Activated CD8-positive, alpha-beta memory T cell treated with anti-CD3 and anti-CD28 coated beads, Interleukin-2, amount 50 U/mL, for 24 hours (primary cell): ENCODE results near the gene ADGRD1.

Source experiments
- DNase-seq: peaks from one replicate; pipeline ENCODE4 v3.0.0-alpha.2; 2020; ENCODE audit errors: extremely low read depth

The ADGRD1 gene

DNA sequence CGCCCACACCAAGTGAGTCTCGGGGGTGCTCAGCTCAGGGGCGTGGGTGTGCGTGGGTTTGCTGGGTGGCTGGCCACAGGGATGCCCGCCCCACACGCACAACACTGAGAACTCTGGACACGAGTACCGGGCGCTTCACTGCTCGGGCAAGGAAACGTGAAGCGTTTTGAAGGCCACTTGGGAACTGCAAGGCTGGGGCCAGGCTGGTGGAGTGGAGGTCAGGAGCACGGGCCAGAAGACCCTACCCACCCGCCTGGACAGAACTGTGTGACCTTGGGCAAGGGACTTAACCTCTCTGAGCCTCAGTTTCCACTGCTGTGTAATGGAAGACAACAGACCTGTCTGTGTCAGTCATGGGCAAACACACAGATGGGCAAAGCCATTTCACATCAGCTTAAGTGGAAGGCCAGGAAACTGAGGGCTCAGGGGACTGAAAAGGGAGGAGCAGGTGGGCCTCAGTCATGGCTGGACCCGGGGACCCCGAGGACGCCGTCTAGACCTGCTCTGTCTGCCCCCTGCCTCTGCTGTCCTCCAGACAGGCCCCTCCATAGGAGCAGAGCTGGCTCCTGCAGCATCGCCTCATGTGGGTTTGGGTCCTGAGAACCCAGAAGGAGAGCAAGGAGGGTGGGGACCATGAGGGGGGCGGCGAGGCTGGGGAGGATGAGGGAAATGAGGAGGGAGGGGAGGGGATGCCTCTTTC, 52.5 kb downstream of the ADGRD1 start:
- DNase-seq, result no peak

DNA sequence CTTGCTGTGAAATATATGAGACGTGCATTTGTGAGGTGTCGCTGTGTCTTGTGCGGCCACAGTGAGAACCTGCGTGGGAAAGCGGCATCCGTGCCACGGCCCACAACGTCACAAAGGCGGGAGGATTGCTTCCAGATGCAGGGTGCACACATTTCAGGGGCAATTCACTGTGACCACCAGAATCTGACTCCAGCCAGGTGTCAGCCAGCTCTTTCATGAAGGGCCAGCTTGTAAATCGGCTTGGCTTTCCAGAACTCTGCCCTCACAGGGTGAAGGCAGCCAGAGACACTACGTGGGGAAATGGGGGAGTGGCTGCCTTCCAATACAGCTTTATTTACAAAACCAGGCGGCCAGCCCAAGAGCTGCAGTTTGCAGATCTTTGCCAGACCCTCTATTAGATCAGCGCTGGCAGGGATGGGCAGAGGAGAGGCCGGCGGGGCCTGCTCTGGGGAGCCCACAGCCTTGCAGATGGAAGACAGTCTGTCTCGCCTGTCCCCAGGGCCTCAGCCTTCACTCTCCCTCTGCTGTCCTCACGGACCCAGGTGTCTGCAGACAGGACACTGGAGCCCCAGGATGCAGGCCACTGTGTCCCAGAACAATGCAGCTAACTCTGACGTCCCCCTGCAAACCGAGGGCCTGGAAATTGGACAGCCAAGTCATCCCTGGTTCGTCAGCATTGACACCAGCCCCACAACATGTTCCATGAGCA, 53.5 kb downstream of the ADGRD1 start:
- no peak for DNase-seq

DNA sequence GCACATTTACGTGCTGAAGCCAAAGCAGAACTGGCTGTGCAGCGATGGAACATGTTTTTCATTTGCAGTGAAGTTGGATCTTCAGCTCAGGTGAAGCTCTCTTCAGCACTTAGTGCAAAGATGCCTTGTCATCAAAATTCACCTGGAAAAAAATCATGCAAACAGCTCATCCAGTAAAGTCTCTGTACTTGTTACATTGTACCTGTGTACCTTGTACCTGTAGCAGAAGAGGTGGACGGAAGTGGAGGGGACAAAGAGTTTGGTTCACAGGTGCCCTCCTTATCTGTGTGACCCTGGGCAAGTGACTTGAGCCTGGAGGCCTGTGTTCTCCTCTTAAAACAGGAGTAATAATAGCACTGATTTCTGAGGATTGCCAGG, 54.0 kb downstream of the ADGRD1 start:
- DNase-seq, result no peak

DNA sequence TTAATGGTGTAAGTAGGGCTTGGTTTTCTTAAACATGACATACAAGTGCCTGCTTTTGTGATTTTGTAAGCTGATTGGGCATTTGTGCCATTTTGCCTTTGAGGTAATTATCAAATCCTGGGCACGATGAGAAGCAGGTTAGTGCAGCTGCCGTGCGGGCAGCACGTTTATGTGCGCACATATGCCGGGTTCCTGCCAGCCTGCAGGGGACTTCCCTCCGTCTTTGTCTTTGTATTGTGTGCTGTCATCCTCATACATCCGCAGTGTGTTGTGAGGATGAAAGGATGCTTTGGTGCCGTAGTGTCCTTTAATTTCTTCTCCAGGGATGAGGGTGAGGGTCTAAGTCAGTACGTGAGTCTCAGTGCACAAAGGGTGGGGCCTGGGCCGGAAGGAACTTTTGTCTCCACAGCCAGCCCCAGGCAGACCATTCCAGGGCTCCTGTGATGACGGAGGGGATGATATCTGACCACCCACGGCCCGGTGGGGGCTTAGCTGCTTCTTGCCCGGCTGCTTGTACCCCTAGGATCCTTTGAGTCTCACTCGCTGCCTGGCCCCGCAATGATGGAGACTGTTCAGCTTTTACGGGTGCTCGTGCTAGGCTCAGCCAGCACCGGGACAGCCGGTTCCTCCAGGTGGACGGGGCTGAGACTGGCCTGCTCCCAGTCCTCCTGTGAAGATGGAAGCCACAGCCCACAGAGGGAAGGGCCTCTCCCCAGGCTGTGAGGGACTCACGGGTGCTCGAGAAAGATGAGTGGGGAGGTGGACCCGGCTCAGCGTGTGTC, 54.6 kb downstream of the ADGRD1 start:
- no peak for DNase-seq

DNA sequence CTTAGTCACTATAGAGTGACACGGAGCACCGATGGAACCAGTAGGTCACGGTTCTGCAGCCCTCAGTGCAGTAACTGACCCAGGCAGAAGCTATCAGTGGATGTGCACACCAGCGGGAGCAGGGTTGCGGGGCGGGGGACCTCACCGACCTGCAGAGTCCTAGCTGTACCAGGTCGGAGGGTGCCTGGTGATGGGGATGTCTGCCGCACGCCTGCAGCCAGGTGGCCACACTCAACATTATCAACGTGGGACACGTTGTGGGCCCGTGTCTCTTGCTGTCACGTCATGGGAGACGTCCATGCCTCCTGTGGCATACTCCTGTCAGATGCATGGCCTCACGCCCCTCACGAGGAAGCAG, 55.2 kb downstream of the ADGRD1 start:
- DNase-seq, result no peak

DNA sequence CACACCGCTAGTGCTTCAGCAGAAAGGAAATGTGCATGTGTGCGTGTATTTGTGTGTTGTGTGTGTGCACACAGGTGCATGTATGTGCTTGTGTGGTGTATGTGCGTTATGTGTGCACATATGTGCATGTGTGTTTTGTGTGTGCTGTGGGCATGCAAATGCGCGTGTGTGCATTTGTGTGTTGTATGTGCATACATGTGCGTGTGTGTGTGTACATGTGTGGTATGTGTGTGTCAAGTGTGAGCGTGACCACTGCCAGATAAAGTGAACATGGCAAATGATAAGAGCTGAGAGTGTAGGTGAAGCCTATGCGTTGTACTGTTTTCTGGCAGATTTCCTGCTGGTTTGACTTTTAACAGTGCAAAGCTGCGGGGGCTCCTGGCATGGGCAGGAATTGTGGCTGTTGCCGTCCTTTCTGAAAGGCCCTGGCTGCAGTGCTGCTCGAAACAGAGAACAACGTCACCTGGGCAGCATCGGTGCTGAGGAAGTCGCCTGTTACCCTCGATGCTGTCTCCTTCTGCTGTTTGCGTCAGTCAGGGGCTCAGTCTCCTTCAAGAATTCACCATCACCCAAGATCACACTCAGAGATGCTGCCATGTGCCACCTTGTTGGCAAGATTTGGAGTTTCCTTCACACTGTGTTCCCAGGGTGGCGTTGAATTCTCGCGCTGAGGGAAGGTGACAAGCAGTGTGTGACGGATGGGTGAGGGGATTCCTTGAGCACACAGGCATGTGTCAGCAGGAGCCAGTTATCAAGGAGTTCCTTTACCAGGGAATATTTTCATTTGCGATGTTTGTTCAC, 56.1 kb downstream of the ADGRD1 start:
- DNase-seq, result no peak

DNA sequence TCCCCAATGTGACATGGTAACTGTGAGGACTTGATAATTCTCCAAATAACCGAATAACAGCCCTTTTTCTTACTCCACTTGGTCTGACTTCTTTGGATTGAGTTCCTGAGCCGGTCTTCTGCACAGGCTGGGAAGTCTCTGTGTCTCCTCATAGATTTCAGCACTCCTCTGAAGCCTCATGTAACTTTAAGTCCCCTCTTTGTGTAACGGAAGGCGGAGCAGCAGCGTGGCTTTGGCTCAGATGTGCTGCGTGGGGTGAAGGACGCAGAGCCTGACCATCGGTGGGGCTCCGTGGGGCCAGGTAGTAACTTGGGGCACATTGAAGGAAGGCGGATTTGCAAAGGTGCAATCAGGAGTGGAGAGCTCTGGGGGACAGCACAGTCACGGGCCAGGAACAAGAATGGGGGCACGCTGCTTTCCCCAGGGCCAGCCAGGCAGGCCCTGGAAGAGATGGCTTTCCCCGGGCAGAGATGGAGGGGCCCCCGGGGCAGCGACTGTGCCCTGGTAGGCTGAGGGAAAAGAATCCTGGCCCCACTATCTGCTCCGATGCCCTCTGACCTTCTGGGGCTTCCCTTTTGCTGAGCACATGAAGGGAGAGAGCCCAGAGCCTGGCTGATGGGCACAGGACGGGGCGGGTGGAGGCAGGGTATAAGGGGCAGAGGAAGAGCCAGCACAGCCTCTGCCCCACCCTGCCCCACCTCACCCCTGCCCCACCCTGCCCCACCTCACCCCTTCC, 56.9 kb downstream of the ADGRD1 start:
- DNase-seq, result no peak

DNA sequence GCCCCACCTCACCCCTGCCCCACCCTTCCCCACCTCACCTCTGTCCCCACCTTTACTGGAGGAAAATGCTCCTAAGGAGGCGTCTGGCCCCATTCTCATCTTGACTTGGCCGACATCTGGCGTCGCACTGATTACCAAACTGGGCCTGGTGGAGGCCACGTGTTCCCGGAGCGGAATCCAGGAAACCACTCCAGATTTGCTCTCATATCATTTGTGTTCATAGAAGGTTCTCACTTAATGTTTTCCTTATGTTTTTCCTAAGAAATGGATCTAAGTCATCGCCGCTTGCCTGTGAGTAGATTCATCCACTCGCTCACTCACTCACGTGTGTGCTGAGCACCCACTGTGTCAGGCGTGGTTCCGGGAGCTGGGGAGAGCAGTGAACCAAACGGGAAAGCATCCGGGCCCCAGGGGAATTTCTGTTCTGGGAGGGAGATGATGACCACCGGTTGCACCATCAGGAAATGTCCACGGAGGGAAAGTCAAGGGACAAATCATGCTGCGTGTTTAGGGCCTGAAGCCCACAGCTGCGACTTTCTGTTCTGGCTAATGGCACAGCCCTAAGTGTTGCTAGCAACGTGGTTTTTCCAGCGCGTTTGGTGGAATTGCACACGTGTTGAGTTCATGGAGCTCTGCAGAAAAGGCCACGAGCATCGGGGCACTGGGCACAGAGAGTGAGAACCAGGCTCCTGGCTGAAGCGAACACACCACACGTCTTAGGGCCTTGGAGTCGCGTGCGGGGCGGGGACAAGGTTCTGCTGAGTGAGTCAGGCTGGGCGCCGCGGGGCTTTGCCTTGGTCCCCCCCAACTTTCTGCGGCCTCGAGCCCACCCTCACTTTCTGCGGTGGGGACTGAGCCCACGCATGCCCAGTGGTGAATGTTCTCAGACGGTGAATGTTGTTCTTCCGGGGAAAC, 57.7 kb downstream of the ADGRD1 start:
- no peak for DNase-seq

DNA sequence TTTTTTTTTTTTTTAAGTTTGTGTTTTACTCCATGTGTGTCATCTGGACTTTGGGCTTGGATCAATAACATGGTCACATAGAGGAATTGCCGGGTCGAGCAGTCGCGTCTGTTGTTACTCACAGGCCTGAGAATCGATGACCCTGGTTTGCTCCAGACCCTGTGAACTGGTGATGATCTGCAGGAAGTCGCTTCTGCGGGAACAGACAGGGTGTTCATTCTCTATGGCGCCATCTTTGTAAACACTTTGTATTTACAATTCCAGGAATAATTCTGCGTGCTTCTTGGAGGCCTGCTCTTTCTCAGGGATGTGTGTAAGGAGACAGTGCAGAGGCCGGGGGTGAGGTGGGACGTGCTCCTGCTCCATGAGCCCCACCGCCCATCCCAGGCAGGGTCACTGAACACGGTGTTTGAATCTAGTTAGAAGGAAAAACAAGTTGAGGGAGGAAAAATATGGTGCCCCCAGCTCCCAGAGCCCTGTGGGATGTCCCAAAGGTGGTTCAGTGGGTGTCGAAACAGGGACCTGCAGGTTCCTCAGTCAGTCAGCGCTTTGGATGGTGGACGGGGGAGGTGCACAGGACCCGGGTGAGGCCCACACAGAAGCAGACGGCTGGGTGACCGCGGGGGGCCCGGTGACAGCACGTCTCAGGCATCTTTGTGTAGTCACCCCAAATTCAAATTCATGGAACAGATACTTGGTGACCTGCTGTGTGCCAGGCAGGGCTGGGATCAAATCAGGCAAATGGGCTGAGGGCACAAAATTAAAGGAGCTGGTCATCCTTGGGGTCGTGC, 58.8 kb downstream of the ADGRD1 start:
- no peak for DNase-seq

DNA sequence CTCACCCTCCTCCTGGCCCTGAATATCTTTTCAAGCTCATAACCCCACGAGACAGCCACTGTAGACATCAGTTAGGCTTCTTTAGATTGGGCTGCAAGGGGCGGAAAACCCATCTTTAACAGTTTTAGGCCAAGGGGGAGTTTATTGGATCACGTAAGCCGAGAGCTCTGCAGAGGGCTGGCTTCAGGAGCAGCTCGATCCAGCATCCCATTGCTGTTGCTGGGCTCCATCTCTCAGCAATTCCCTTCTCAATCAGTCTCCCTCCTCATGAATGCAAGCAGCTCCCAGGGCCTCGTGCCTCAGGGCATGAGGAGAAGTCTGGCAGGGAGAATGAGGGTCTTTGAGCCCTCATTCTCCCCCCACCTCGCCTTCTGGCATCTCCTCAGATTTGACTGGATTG, 59.4 kb downstream of the ADGRD1 start:
- no peak for DNase-seq

DNA sequence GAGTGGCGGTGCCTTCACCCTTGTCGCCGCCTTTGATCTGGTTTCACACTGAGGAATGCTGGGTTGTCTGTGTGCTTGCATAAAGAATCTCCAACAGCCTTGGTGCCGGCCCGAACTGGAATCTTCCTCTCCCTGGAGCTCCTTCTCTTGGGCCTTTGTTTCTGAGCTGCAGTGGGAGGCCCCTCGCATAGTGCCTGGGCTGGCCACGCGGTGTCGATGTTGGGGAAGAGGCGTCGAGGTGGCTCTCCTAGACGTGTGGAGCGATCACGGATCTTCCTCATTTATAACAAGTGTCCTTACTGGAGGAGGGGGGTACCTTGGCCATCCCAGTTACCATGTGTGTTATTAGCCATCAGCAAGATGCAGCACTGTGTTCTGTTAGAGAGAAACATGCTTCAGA, 60.6 kb downstream of the ADGRD1 start:
- no peak for DNase-seq

DNA sequence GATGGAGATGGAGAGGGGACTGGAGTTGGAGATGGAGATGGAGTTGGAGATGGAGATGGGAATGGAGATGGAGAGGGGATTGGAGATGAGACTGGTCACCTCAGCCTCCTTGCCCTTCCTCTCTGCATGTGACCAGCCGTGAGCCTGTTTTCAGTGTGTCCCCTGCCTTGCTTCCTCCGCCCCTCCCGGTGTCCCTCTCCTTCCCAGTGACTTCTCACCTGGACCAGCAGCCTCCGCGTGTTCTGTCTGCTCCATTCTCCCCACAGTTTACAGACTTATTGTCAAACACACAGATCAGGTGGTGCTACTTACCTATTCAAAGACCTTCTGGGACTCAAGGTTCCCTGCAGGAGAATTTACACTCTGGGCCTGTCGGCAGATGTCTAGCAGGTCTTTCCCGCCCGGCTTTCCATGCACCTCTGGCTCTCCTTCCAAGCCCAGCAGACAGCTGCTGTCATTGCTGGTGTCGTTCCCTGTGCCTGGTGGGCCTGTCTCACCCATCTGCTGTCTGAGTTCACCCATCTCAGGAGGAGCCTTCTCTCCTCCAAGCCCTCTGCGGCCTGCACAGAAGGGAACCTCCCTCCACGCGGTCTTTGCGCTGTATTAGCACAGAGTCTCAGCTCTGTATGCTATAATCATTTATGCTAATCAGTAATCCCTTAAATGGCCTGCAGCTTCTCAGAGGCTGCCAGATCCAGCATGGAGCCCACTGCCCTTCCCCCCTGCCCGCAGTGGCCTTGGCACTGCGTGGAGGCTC, 62.1 kb downstream of the ADGRD1 start:
- DNase-seq, result no peak

DNA sequence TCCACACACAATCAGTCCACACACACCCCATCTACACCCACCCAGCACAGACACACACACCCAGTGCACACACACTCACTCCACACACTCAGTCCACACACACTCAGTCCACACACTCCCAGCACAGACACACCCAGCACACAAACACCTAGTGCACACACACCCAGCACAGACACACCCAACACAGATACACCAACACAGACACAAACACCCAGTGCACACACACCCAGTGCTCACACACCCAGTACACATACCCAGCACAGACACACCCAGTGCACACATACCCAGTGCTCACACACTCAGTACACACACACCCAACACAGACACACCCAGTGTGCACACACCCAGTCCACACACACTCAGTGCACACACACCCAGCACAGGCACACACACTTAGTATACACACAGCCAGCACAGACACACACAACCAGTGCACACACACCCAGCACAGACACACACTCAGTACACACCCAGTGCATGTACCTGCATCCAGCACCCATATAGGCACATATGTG, 63.8 kb downstream of the ADGRD1 start:
- DNase-seq, result no peak

DNA sequence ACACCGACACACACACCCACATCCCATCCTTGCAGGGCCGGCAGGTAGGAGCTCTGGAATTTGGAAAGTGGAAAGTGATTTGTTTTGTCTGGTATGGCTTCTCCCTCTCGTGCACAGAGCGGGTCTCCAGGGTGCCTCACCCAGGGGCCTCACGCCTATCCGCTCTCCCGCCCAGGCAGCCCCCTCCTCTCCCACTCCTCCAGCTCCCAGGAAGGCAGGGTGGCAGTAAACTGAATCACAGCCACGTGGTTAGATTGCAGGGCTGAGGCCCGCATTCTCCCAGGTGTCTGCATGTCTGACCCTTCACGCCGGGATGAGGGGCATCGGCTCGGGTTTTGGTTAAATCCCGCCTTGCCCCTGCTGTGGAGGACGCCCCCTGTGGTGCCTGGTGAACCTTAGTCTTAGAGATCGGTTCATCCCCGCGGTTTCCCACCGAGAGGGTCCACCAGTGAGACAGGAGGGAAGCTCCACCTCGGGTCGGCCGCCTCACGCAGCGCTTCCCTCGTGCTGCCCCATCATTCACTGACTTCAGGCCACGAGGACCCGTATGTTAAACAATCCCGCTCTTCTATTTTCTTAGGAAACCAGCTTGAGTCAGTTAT, 64.4 kb downstream of the ADGRD1 start:
- no peak for DNase-seq

DNA sequence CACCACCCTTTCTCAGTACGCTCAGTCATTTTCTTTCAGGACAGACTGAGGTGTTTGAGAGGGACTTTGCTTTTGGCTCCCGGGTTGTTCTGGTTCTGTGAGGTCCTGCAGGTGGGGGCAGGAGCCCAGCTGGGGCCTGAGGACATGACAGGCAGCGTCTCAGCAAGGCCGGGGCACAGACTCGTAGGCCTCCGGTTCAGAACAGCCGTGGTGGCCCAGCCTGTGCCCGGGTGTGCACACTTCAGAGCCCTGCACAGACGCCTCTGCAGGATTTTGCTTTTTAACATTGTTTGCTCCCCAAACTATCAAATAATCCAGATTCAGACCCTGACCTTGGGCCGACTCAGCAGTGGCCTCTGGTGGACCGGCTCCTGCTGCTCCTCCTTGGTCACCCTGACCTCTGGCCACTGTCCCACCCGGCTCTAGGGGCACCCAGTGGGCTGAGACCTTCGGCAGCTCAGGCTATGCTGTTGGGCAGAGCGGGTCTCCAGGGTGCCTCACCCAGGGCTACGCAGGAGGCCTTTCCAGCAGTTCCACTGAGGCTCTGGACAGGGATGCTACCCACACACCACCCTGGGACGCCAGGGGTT, 65.2 kb downstream of the ADGRD1 start:
- no peak for DNase-seq

DNA sequence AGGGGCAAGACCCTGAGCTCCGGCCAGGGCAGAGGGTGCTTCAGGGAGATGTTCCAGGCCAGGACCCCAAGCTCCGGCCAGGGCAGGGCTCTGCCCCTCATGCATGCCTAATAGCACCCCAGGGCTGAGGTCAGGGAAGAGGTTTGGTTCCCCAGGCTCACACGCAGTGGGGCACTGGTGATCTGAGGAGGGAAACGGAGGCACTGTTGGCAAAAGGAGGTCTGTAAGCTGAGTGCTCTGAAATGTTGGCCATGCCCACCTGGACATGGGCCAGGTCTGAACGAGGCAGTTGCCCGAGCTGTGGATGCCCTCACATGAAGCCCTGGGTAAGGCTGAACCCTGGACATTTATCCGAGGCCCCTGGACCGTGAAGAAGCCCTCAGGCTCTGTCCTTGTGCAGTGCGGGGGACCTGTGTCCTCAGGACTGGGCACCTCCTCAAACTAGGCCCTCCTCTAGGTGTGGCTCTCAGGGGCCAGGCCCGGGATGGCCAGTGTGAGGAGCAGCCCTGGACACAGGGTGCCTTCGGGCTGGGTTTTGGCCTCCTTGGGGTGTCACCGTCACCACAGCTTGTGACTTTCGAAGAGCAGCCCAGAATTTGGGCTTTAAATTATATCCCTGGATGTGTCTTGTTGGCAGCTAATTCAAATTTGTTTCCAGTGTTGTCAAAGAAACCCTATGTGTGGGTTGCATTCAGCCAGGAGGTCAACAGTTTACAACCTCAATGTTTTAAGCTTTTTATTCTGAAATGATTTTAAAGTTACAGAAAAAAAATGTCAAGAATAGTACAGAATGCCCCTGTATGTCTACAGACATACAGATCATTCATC, 66.8 kb downstream of the ADGRD1 start:
- no peak for DNase-seq

DNA sequence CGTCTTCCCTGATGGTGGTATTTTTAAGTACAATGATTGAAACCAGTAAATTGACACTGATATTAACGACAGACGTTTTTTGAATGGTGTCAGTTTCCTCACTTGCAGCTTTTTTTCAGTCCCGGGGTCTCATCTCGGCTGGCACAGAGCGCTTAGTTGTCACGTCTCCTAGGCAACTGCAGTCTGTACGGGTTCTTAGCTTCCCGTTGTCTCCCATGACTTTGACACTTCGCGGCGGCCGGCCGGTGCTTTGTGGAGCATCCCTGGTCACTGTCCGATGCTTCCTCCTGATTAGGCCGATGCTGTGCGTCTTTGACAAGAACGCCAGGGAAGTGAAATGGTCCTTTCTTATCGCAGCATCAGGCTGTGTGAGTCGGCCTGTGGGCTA, 67.4 kb downstream of the ADGRD1 start:
- no peak for DNase-seq
